Activated T-cell treated with anti-CD3 and anti-CD28 coated beads for 24 hours (primary cell): ENCODE measurements around the gene IFRD1.
"Not testable (repeated sequence)": the region's sequence is repeated elsewhere in the genome, so short reads cannot be mapped to it uniquely, and the experiment has no call there.

Experiments used
- DNase-seq: peaks from one replicate; pipeline ENCODE4 v3.0.0-alpha.2; 2020; ENCODE audit warnings: low read depth

IFRD1 gene

DNA sequence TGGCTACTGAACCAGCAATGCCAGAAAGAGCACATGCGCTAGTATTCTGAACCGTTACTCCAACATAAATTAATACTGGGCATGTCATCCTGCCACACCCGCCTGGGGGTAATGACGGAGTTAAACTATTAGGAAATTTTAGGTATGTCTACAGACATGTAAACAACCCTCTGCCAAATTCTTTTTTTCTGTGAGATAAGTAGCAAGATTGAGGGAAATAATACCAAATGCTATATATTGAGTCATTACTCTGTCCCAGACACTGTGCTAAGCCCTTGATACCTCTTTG is 37.9 kb downstream of the IFRD1 start:
- no peak for DNase-seq

DNA sequence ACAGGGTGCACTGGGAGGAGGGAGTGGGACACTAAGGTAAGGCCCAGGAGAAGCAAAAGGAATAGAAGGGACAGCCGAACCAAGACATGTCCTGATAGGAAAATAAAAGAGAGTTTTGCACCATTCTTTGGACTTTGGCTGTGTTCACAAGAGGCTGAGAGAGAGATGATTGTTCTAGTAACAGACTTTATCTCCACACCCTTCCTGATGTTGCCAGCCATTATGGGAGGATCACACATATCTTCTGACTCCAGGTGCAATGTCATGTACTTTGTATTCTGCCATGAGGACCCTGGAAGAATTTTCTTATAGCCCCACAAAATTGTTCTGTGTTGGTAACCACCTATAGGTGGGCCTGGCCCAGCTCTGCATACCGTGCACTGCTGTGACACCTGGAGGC is 41.9 kb downstream of the IFRD1 start:
- no peak for DNase-seq

DNA sequence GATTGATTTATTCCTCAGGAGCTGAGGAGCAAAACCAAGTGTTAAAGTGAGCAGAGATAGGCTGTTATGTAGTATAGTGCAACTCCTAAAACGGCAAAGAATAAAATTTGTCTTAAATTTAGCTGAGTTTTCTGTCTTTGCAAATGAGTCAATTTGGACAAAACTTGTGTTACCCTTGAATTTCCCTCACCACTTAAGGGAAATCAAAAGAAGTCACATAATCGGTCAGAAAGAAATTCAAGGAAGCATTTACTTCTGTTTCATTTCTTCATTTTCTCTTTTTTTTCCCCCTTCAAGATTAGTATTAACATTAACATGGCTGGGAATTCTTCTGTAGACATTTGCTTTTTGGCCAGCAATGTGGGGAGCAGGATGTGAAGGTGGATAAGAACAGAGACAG is 44.4 kb downstream of the IFRD1 start:
- DNase-seq, result no peak

DNA sequence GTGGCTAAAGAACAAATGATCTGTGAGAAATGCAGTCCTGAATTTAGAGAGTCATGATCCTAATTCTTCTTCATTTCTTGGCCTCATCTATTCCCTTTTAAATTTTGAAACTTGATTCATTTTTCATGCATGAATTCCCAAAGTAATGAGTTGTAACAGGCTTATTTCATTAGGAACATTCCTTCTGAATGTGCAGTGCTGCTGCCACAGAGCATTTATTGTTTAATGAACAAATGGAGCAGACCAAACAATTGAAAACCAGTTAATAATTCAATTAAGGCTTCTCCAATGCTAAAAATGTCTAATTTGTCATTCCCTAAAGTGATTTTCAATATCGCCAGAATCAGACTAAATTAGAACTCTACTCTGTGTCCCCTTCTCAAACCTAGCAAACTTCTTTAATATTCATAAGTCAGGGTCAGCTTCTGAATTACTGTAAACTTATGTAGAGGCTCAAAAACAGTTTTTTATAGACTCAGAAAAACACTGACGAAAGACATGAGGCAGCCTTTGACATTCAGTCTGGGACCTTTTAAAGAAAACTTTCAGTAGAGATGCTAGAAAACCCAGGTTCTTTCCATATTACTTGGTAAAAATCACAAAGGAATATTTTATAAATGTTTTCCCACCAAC is 45.0 kb downstream of the IFRD1 start:
- no peak for DNase-seq

DNA sequence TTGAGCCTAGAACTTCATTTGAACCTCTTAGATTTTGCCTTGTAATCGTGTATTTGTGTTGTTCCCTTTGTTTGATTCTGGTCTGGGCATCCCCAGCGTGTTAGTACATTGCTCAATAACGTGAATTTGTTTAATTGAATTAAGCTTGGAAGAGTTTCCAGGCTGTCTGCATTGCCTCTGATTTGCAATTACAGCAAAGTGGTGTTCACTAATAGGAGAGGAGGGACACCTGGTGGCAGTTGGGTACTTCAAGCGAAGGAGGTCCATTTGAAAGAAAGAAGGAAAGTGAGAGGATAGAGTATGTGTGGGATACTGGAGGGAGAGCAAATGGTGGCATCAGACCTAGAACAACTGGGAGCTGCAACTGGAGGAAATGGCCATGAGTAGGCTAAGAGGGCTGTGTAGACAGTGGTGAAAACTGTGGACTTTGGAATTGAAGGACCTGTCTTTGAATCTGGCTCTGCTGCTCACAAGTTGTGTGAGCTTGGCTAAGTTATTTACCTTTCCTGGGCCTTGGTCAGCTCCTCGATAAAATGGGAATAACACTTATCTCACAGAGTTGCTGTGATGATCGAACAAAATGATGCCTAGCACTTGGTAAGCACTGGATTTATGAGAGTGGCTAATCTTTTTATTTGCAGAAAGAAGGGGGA is 45.7 kb downstream of the IFRD1 start:
- DNase-seq, result peak; percentile 28

DNA sequence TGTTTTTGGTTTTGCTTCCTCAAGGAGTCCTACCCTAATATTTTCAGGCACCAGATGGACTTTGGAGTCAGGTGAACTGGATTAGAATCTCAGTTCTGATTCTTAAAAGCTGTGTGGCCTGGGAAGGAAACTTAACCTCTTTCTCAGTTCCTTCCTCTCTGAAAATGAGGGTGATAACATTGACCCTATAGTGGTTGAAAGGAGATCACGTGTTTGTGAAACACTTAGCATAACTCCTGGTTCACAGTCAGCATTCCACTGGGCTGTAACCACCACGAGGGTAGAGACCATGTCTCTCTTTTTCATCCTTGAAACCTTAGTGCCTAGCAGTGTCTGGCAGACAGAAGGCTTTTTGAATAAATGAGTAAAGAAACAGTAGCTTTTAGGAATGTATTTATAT is 47.2 kb downstream of the IFRD1 start:
- DNase-seq, result no peak

DNA sequence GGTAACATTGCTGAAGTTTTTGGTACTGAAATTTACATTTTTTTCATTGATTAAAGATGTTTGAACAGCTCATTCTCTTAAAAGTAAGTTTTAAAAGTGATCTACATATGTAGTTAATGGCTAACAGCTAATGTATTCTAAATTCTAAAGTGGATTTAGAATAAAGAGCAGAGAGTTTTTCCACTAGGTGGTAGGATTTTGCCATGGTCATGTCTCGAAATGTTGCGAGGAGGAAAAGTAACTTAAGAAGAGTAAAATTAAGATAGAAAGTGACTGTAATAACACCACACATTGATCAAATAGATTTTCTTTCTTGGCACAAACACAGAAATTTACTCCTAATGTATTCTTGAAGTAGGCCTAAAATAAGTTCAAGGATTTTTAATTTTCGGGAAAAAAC is 50.4 kb downstream of the IFRD1 start:
- DNase-seq, result no peak

DNA sequence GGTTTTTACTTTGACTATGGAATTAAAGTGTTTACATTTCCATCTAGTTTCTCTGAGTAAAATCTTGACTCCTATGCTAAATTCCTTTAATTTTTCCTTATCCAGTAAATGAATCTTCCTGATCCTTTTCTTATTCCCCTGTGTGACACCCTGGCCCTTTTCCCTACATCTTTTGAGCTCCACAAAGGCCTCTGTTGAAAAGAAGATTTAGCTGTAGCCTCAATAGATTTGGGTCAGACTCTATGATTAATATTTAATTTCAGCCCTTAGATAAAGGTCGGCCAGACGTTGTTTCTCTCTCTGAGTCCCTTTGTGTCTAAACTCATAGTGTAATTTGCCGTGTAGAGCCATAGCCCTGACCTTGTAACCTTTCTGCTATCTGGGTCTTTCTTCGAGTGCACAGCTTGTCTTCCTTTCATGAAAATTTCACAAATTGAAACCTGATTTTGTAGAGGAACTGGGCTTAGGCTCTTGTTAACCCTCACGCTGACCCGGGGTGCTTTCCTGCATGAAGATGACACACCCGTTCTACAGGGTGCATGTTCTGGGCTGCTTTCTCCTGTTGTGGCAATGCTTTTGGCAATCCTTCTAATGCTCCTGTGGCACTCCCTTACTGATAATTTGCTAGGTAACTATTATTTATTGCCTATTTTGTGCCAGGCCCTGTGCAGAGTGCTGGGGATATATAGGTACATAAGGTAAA is 51.7 kb downstream of the IFRD1 start:
- DNase-seq, result no peak

DNA sequence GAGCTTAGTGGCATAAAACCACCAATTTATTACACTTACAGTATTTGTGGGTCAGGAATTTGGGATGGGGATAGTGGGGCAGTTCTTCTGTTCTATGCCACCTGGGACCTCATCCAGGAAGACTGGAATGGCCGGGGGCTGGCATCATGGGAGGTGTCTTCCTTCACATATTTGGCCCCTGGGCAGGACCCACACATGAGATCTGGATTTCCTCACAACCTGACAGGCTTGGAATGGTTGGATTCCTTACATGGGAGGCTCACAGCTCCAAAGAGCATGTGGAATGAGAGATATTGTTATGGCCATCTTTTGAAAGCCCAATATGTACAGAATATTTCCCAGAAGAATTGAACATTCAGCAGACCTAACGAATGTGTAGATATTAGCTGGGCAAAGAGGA is 52.4 kb downstream of the IFRD1 start:
- DNase-seq, result no peak

DNA sequence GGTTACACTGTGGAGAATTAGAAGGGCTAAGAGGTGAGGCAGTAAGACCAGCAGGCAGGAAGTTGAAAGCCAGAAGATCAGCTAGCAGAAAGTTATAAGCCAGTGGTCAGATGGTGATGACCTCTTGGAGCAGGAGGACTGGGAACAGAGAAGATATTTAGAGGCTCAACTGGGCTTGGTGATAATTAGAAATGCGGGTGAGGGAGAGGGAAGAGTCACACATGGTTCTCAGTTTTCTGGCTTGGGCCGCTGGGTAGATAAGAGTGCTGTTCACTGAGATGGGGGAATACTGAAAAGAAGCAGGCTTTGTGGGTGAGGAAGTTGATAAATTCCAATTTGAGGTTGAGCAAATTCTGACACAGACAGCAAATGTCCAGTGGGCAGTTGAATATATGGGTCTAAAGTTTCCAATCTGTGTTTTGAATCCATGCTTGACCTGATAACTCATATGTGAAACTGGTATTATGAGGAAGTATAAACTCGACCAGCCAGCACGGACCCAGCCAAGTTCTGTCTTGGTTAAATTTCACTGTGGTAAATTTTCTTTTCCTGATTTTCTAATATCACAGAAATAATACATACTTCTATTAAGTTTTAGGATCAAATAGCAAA is 53.2 kb downstream of the IFRD1 start:
- no peak for DNase-seq

DNA sequence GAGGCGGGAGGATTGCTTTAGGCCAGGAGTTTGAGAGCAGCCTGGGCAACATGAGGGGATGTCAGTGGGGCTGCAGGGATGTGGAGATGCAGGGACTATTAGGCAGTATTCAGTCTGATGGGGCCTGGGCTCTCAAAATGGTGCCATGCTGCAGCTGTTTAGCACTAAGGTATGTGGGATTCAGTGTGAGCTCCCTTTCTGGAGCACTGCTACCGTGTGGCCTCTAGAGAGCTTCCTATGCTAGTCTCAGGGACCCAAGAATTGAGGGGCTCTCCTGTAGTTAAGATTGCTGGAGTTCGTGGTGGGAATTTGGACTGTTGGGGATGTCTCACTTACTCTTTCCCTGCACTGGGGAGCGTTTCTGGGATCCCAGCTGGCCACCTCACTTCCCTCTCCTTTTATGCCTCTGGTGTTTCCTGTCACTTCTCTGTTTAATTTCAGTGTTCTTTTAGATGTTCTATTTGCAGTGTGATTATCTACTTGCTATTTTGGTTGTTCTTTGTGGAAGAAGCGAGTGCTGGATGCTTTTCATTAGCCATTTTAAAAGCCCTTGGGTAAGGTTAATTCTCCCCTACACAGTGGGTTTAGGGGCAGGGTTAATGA is 53.9 kb downstream of the IFRD1 start:
- no peak for DNase-seq

DNA sequence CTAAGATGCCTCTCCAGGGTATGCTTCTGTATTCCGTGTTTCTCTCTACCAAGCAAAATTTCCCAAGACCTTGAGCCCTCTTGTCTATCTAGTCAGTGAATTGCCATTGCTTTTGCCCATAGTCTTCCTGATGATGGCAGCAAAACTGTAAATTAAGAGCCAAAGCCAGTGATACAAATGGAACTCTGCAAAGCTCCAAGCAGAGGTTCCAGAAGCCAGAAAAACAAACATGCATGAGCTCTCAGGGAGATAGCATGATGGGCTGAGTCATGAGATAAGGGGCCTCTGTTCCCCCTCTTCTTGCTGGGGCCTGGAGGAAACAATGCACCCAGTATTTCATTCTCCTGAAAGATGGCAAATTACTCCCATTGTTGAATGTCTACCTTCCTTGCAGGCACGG is 55.2 kb downstream of the IFRD1 start:
- no peak for DNase-seq

DNA sequence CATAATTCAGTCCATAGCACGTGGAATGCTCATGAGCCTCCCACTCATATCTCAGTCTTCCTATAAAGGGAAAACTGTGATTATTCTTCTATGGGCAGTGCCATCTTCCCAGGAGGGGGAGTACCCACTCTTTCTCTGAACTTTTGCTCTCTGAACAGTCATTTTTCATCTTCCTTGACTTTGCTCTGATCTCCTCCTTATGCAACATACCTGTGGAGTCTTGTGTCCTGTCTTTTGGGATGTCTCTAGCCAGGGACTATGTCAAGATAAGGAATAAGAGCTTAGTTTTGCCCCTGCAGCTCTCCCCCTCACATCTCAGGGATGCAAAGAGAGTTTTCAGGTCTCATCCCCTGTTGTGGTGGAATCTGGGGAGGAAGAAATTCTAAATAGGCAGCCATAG is 58.1 kb downstream of the IFRD1 start:
- DNase-seq, result no peak

DNA sequence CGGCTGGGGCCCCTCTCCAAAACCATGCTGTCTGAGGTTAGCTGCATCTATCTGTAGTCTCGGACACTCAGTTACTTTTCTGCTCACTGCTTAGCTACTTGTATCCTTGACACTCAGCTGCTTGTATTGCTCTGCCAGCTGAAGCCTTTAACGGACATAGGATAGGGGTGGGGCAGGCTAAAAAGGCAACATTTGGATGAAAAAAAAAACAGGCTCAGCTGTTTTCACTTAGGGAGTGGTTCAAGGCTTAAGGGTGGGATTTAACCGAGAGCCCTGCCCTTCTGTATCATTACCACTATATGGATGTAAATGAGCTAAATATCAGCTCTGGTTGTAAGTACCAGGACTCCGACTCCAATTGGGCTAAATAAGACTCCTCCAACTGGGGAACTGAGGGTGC is 59.1 kb downstream of the IFRD1 start:
- no peak for DNase-seq

DNA sequence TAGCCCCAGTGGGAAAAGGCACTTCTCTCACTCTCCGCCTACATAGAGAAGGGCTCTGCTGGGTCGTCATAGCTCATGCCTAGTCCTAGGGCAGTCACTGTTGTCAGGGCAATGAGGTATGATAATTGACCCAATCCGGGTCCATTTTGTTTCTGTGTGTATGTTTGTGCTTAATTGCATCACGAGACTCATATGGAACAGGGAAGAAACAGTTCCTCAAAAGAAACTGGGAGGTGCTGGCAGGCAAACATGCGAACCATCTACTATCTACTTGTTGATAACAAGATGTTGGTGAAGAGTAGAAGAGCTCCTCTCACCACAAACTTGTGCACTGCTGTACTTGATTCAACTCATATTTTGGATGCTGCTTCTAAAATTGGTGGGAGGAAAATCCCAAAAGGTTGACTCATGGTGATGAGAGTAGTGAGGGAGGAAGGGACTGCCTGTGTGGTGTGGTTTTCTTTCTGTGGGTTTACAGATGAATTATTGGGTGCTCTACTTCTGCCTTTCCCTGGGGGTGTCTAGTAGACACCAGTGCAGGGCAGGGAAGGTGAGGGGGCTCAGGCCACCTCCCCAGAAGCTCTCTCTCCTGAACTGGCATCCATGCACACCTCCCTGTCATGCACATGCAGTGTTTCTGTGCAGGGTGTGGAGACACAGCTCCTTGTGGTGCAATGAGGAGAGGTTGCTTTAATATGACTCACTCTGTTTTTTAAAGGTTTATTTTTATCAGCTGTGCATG is 59.9 kb downstream of the IFRD1 start:
- no peak for DNase-seq

DNA sequence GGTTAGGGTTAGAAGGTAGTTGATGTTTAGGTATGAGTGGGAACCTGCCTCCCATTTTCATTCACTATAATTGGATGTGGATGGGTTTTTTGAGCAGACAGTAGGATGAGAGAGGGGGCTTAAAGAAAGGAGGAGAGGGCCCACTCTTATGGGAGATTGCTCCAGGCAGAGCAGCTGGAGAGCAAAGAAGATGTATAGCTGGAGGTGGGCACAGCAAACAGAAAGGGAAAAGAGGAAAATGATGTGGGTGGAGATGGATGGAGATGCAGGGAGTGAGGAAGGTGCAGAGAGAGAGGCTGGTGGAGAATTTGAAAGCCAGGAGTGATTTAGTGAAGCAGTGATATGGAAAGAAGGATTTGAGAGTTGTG is 60.5 kb downstream of the IFRD1 start:
- DNase-seq, result no peak

DNA sequence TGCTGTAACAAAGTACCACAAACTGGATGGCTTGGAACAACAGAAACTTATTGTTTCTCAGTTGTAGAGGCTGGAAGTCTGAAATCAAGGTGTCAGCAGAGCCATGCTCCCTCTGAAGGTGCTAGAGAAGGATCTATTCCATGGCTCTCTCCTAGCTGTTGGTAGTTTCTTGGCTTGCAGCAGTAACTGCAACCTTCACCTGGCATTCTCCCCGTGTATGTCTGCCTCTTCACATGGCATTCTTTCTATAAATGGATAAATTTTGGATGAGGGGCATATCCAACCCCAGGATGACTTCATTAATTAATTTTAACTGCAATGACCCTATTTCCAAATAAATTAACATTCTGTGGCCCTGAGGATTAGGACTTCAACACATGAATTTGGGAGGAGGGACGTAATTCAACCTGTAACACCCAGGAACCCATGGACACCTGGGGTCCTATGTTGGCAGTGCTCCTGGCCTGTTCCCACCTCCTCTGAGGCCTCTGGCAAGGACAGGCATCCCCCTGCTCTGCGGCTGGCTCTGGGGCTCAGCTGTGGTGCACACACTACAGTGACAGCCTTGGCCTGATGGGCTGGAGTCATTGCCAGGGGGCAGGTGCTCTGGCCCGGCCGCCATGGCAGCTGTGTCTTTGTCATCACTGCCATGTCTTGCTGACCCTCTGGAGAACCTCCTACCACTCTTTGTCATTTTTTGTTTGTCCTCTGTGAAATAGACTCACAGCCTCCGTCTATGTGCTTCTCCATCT is 61.4 kb downstream of the IFRD1 start:
- no peak for DNase-seq

DNA sequence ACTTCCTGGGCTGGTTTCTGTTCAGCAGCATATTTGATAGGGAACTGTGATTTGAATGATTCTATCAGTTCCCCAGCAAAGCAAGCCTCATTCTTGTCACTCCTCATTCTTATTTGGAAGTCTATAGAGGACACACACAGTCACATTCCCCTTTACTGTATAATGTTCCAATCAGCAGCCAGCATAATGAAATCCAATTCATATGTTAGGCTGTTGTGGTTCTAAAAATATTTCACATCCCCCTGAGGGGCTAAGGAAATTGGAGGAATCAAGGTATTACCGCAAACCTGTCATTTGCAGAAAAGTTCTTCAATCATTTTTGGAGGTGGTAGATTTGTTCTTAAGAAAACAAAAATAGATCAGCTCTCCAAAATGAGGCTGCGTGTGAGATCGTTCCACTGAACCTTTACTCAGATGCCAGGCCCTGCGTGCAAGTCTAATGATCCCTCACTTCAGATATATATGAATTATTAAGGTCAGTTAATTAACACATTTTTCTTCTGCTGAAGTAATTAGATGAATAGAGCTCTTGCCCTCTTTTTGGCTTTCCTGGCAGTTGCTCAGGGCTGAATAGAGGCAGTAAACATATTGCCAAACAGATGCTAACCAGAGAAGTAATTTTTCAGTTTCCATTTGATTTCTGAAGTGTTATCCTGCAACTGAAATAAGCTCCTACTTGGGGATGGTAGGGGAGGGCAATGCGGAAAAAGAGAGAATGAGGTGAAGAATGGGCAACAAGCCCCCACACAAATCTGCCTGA is 62.4 kb downstream of the IFRD1 start:
- no peak for DNase-seq

DNA sequence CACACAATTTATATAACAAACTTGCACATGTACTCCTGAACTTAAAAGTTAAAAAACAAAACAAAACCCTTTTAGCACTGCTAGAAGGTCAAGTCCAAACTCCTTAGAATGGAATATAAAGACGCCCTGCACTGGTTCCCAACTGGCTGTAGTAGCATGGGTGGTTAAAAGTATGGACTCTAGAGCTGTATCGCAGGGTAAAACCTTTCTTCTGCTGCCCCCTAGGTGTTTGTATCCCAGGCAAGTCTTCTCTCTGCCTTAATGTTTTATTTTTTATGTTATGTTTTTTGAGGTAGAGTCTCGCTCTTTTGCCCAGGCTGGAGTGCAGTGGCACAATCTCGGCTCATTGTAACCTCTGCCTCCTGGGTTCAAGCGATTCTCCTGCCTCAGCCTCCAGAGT is 65.7 kb downstream of the IFRD1 start:
- DNase-seq, result no peak

DNA sequence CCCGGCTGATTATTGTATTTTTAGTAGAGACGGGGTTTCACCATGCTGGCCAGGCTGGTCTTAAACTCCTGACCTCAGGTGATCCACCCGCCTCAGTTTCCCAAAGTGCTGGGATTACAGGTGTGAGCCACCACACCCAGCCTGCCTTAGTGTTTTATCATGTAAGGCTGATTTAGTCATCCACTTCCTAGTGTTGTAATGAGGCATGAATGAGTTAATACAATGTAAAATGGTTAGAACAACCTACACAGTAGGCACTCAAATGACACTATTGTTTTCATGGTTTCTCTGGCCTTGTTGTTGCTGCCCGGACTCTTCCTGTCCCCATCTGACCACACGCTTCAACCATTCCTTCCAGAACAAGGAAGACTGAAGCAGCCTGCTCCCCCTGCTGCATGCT is 66.2 kb downstream of the IFRD1 start:
- DNase-seq, result not testable (repeated sequence)

DNA sequence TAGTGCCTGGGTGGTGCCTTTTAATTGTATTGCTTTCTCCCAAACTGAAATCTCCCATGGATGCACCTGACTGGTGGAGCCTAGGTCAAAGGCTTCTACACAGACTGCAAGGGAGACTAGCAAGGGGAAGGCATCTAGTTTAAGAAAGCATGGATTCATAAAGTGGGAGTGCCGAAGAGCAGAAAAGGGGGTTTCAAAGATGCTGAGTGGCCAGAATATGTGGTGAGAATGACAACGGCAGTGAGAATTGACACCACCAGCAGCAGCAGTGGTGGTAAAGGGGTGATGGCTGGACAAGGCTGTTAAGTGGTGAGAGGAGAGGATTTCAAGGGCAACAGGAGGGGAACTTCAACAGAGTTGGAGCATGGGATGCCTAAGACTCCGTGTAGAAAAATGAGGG is 67.2 kb downstream of the IFRD1 start:
- no peak for DNase-seq
